Ovary (tissue), 9 donors: Measurements from ENCODE around the gene CLEC1B. TPM values are rescaled to one million over a fixed set of nuclear protein-coding genes. Genes with fewer than 3 reads are reported as not detected.

ENCODE experiments used
- DNase-seq, 5 donors: peaks; one replicate each; pipeline ENCODE4 v3.0.0-alpha.2; 2019 to 2020
- H3K27ac ChIP-seq, 2 donors: fragments of 200-600 bp; one replicate each; pipeline versions ENCODE4 v1.5.1 to v1.8.0; 2019 to 2022
- H3K27me3 ChIP-seq: fragments of 200-600 bp; one replicate; pipeline ENCODE4 v1.8.0; 2022
- H3K36me3 ChIP-seq: fragments of 200-600 bp; sonication (generic); one replicate; pipeline ENCODE4 v1.5.1; 2019
- H3K4me1 ChIP-seq: one replicate; pipeline ENCODE4 v1.8.1; 2013; ENCODE audit warnings: mild to moderate bottlenecking, moderate library complexity; ENCODE audit not compliant: insufficient read depth
- H3K4me3 ChIP-seq: fragments of 200-600 bp; sonication (generic); one replicate; pipeline ENCODE4 v1.5.1; 2017
- H3K9me3 ChIP-seq, 2 donors: fragments of 200-600 bp in 1 of 2; sonication (generic) in 1 of 2; one replicate each; pipeline versions ENCODE4 v1.5.1 to v1.8.1; 2013 to 2019; ENCODE audit warnings: mild to moderate bottlenecking in 1 of 2, moderate library complexity in 1 of 2
- EP300 ChIP-seq: sonication (generic); formaldehyde crosslinking; IDR thresholded peaks from one replicate; pipeline ENCODE4 v1.6.1; 2017; ENCODE audit warnings: antibody characterized with exemption
- POLR2A ChIP-seq: fragments of 450-650 bp; IDR thresholded peaks from one replicate; pipeline ENCODE4 v1.6.1; 2017; ENCODE audit warnings: antibody characterized with exemption, mild to moderate bottlenecking, moderate library complexity
- WGBS, 3 donors: extraction: QIAGEN DNeasy Blood & Tissue Kit in 1 of 3; methylation state at CpG; one replicate each; pipeline versions ENCODE4 v1.1.5 to v1.1.7; 2013 to 2017; 5-methylcytosine and 5-hydroxymethylcytosine counted together
- intact Hi-C, 4 donors: fragments of 100-400 bp; cut with DNase I; formaldehyde crosslinking; loops; one replicate each; pipeline versions ENCODE4 v1.11.0 to v1.15.1; 2022 to 2023
- polyA plus RNA-seq, 2 donors: library from polyadenylated mRNA; stranded (reverse); fragments of 200-250 nt in 1 of 2; fragments of 350-450 nt in 1 of 2; fragmentation: Illumina TruSeq in 1 of 2; extraction: RNeasy Lipid Tissue Mini Kit (QIAGEN cat#74804) in 1 of 2; gene quantifications; one replicate each; pipeline ENCODE4 v1.2.3, GENCODE V29; 2013 to 2014
- total RNA-seq, 7 donors: library from RNA; depleted of rRNA in 2 of 7; stranded (reverse); fragments of >200 nt in 2 of 7; fragmentation: NEBNext Ultra II Directional in 3 of 7; extraction: Animal tissue kit (Norgen Biotek cat#: 25700) in 3 of 7; gene quantifications; one replicate each; pipeline versions ENCODE4 v1.1.0 to v1.2.4, GENCODE V29; 2016 to 2023
- TF ChIP-seq, protein P1 (sequence below), 3 donors: fragments of 450-650 bp in 2 of 3; fragments of 200-600 bp in 1 of 3; IDR thresholded peaks; one replicate each; pipeline versions ENCODE4 v1.5.1 to v1.8.0; 2016 to 2022; ENCODE audit warnings: antibody characterized with exemption in 3 of 3, mild to moderate bottlenecking in 1 of 3
- donor health status: DM: no; HTN: no; CAD: no; lungs with moderate emphysema.
- donor health status: DM: no; HTN: no; CAD: no.
- donor health status: Bipolar disorder and iron deficiency.
- donor health status: DM: yes; HTN: yes; CAD: no.
- donor health status: DM: no; HTN: no; CAD: no.
- donor health status: DM: yes; HTN: yes; CAD: no.

Gene CLEC1B
- total and polyA plus RNA-seq, 9 donors: 0.06 to 0.47 (median 0.26) TPM; not detected in 6

DNA sequence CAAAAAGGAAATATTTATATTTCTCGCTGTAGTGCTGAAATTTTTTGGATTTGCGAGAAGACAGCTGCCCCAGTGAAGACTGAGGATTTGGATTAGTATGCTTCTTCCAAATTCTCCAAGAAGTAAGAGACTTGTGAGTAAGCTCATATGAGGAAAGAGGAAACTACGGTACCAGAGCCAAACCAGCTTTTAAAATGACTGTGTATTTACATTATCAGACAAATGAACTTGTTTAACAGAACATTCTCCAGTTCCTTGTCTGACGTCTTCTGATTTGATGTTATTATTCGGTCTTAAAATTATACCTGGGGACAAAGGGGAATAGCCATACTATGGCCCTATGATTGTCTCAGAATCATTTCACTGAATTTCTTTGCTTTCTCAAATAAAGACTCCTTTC lies 19.5 kb upstream of the CLEC1B start:
- Histone ChIP-seq H3K4me3 (no peak overlapping the region), H3K27ac (no peak overlapping the region), H3K4me1 (no peaks in the 10 kb centered on the region), H3K36me3 (no peaks in the 10 kb centered on the region), H3K27me3 (peaks cover 3% of the 10 kb centered on the region), H3K9me3 (no peaks in the 10 kb centered on the region)
- 73 to 77% (median 75%) methylated on average over 5 of the region's 5 CpGs for WGBS, 3 donors
- no peak for DNase-seq
- TF ChIP-seq EP300: no peak
- intact Hi-C loops: no loop called here

DNA sequence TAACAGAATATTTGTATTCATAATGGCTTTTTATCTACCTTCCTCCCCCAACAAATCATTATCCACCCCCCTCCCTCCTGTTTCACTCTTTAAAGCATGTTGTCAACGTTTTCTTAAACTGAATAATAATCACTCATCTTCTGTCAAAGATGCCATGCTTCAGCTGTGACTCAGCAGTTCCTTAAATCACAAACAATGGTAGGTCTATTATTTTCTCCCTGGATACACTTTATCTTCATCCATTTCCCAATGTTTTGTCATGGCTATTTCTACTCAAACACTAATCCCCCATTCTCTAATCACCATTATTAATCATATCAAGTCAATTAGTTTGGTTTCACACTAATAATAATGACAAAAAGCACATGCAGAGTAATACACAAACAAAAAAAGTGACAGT lies 18.0 kb upstream of the CLEC1B start:
- Histone ChIP-seq H3K9me3 (no peaks in the 10 kb centered on the region), H3K4me1 (no peaks in the 10 kb centered on the region), H3K27me3 (peaks cover 3% of the 10 kb centered on the region), H3K36me3 (no peaks in the 10 kb centered on the region), H3K4me3 (no peak overlapping the region), H3K27ac (no peak overlapping the region)
- WGBS, 3 donors: 2 to 12% (median 2%) methylated on average over 1 of the region's 1 CpG
- TF ChIP-seq EP300 (no peak), POLR2A (no peak)
- TF ChIP-seq, protein P1, sequence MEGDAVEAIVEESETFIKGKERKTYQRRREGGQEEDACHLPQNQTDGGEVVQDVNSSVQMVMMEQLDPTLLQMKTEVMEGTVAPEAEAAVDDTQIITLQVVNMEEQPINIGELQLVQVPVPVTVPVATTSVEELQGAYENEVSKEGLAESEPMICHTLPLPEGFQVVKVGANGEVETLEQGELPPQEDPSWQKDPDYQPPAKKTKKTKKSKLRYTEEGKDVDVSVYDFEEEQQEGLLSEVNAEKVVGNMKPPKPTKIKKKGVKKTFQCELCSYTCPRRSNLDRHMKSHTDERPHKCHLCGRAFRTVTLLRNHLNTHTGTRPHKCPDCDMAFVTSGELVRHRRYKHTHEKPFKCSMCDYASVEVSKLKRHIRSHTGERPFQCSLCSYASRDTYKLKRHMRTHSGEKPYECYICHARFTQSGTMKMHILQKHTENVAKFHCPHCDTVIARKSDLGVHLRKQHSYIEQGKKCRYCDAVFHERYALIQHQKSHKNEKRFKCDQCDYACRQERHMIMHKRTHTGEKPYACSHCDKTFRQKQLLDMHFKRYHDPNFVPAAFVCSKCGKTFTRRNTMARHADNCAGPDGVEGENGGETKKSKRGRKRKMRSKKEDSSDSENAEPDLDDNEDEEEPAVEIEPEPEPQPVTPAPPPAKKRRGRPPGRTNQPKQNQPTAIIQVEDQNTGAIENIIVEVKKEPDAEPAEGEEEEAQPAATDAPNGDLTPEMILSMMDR (IDR thresholded peaks at IDR 0.05): no peak
- intact Hi-C loops: no loop called here
- DNase-seq: no peak

DNA sequence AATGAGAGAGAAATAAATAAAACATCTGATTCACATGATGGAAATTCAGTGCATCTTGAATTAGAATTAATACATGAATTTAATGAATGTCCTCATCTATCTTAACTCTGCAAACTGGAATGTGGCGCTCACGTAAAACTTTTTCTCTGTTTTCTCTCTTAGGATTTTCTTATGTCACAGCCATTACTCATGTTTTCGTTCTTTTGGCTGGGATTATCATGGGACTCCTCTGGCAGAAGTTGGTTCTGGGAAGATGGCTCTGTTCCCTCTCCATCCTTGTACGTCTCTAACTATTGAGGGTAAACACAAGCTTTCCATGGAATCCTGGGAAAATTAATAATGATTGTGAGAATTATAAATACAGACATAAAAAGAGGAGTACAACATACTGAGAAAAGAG lies 16.5 kb upstream of the CLEC1B start:
- Histone ChIP-seq H3K4me3 (no peak overlapping the region), H3K27me3 (peaks cover 3% of the 10 kb centered on the region), H3K4me1 (no peaks in the 10 kb centered on the region), H3K27ac (no peak overlapping the region), H3K36me3 (no peaks in the 10 kb centered on the region), H3K9me3 (no peaks in the 10 kb centered on the region)
- WGBS, 3 donors: 72 to 73% (median 73%) methylated on average over 4 of the region's 4 CpGs
- TF ChIP-seq POLR2A (no peak), EP300 (no peak)
- TF ChIP-seq, protein P1 (IDR thresholded peaks at IDR 0.05): no peak
- intact Hi-C loops: no loop called here
- DNase-seq: no peak

DNA sequence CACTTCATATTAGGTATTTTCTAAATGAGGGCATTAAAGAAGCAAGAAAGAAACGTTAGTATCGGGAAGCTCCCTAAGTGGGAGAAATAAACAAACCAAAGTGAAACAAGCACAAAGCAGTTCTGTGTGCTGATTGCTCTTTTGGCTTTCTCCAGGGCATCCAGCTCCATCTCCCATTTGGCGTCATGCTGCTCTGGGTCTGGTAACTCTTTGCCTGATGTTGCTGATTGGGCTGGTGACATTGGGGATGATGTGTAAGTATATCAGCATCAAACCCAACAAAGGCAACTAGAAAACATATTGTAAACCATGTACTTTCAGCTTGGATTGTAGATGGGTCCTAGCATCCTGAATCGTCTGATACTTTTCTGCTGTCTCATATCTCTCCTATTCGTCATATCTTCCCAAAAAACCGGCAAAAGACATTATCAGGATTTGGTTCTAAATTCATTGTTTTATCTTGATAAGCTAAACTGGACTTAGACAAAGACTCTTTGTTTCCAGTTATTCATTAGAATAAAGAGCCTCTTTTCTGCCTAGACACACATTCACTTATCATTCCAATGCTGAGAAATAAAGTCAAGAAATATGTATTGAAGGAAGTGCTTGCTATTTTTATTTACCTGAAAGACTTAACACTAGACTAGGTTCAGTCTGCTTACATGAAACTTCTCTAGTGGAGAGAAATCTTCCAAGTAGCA lies 13.9 kb upstream of the CLEC1B start:
- WGBS, 3 donors: 64 to 71% (median 65%) methylated on average over 6 of the region's 6 CpGs
- DNase-seq: no peak
- Histone ChIP-seq H3K4me1 (no peaks in the 10 kb centered on the region), H3K27me3 (peaks cover 3% of the 10 kb centered on the region), H3K27ac (no peak overlapping the region), H3K36me3 (no peaks in the 10 kb centered on the region), H3K9me3 (no peaks in the 10 kb centered on the region), H3K4me3 (no peak overlapping the region)
- intact Hi-C loops: no loop called here
- no peak for TF ChIP-seq EP300
- TF ChIP-seq POLR2A: no peak
- TF ChIP-seq, protein P1 (IDR thresholded peaks at IDR 0.05): no peak

DNA sequence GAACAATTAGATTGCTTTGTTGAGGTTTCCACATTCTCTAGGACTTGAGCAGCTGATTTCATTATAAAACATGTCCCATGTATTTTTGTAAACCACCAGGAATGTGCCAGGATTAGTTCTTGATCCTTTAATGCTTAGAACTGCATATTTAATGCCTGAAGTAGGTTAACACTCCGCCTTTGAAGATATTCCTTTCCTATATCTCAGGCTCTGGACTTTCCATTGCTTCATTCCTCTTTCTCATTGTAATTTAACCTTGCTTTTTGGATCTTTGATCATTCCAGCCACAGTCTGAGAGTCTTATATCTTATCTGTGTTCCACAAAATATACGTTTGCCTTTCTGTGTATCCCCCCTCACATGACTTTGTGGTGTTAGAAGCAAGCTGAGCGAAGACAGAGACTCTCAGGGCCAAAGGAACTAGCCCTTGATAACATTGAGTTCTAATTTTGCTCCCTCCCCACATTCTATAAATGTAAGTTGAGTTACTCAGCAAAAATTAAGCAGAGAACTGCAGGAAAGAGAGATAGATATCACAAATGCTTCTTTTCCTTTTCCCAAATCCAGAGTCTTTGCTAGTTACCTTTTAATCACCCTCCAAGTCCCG lies 2.4 kb upstream of the CLEC1B start:
- no peak for DNase-seq
- WGBS, 3 donors: 36 to 47% (median 41%) methylated on average over 4 of the region's 4 CpGs
- intact Hi-C loops: no loop called here

More for the DNA sequence above, 2.4 kb upstream of the CLEC1B start:
- Histone ChIP-seq H3K27me3 (no peaks in the 10 kb centered on the region), H3K9me3 (no peaks in the 10 kb centered on the region), H3K4me1 (no peaks in the 10 kb centered on the region), H3K36me3 (no peaks in the 10 kb centered on the region), H3K4me3 (no peak overlapping the region), H3K27ac (no peak overlapping the region)
- TF ChIP-seq EP300 (no peak), POLR2A (no peak)
- TF ChIP-seq, protein P1 (IDR thresholded peaks at IDR 0.05): no peak
